WTC11 (cell line): ENCODE data around the gene FMOD. TPM values are rescaled to one million over a fixed set of nuclear protein-coding genes. Genes with fewer than 3 reads are reported as not detected.

Experiments
- ATAC-seq: fragments of 200-7000 bp; cut with Tn5 transposase; 2 replicates; pipeline ENCODE4 v1.10.0; 2021; ENCODE audit warnings: mild to moderate bottlenecking, moderate library complexity
- CTCF ChIA-PET: fragments of 300-600 bp; sonication (Branson Sonifier 250); formaldehyde crosslinking; loops from one replicate; lab custom pipeline; 2021; ENCODE audit warnings: antibody characterized with exemption; lab: Charles Lee
- POLR2A ChIA-PET: fragments of 350-600 bp; sonication (Branson Sonifier 250); formaldehyde crosslinking; loops from one replicate; lab custom pipeline; 2021; ENCODE audit warnings: antibody characterized with exemption; lab: Charles Lee
- DNase-seq: peaks from one replicate; pipeline ENCODE4 v3.0.0; 2021; ENCODE audit warnings: low spot score
- H3K27ac Mint-ChIP-seq: 2 replicates; pipeline ENCODE4 v1.8.0; 2021; ENCODE audit warnings: mixed read lengths
- H3K27me3 Mint-ChIP-seq: 2 replicates; pipeline ENCODE4 v1.8.0; 2021; ENCODE audit warnings: low read depth, mild to moderate bottlenecking, moderate library complexity, mixed read lengths
- H3K36me3 Mint-ChIP-seq: 2 replicates; pipeline ENCODE4 v1.8.0; 2021; ENCODE audit warnings: mixed read lengths
- H3K4me1 Mint-ChIP-seq: 2 replicates; pipeline ENCODE4 v1.8.0; 2022; ENCODE audit warnings: mixed read lengths
- H3K4me3 Mint-ChIP-seq: 2 replicates; pipeline ENCODE4 v1.8.0; 2021; ENCODE audit warnings: mild to moderate bottlenecking, moderate library complexity, mixed read lengths
- H3K9me3 Mint-ChIP-seq: 2 replicates; pipeline ENCODE4 v1.8.0; 2021; ENCODE audit warnings: mixed read lengths
- EMX1 ChIP-seq: fragments of 250-450 bp; sonication (Bioruptor Pico); IDR thresholded peaks from 2 replicates; pipeline ENCODE4 v1.8.0; 2021; ENCODE audit warnings: mild to moderate bottlenecking
- JAZF1 ChIP-seq: fragments of 250-450 bp; sonication (Bioruptor Pico); IDR thresholded peaks from 2 replicates; pipeline ENCODE4 v1.9.0; 2021; ENCODE audit warnings: moderate library complexity, mild to moderate bottlenecking, inconsistent platforms
- MXD4 ChIP-seq: fragments of 250-450 bp; sonication (Bioruptor Pico); IDR thresholded peaks from 2 replicates; pipeline ENCODE4 v1.8.0; 2021; ENCODE audit warnings: mild to moderate bottlenecking, moderate library complexity, borderline replicate concordance
- NFYB ChIP-seq: sonication (generic); formaldehyde crosslinking; conservative IDR thresholded peaks from 2 replicates; pipeline ENCODE4 v1.8.0; 2022; ENCODE audit warnings: low read depth, missing genetic modification reagents
- NR2C2 ChIP-seq: sonication (generic); formaldehyde crosslinking; IDR thresholded peaks from 2 replicates; pipeline ENCODE4 v1.8.0; 2022; ENCODE audit warnings: mild to moderate bottlenecking, missing genetic modification reagents
- NR3C1 ChIP-seq: sonication (generic); formaldehyde crosslinking; conservative IDR thresholded peaks from 2 replicates; pipeline ENCODE4 v1.8.1; 2023; ENCODE audit warnings: low read depth, mild to moderate bottlenecking, missing genetic modification reagents
- SMAD3 ChIP-seq: sonication (generic); formaldehyde crosslinking; IDR thresholded peaks from 2 replicates; pipeline ENCODE4 v1.8.0; 2022; ENCODE audit warnings: missing genetic modification reagents, mild to moderate bottlenecking, borderline replicate concordance
- SMAD4 ChIP-seq: sonication (generic); formaldehyde crosslinking; IDR thresholded peaks from 2 replicates; pipeline ENCODE4 v1.8.0; 2022; ENCODE audit warnings: mild to moderate bottlenecking, missing genetic modification reagents
- TCF7 ChIP-seq: sonication (generic); formaldehyde crosslinking; IDR thresholded peaks from 2 replicates; pipeline ENCODE4 v1.8.0; 2022; ENCODE audit warnings: mild to moderate bottlenecking, low read depth, missing genetic modification reagents, moderate library complexity
- TEAD1 ChIP-seq: sonication (generic); formaldehyde crosslinking; IDR thresholded peaks from 2 replicates; pipeline ENCODE4 v1.8.0; 2022; ENCODE audit warnings: mild to moderate bottlenecking, missing genetic modification reagents
- ZNF138 ChIP-seq: sonication (generic); formaldehyde crosslinking; conservative IDR thresholded peaks from 2 replicates; pipeline ENCODE4 v1.8.1; 2022; ENCODE audit warnings: mild to moderate bottlenecking, moderate library complexity, missing genetic modification reagents
- ZNF232 ChIP-seq: sonication (generic); formaldehyde crosslinking; IDR thresholded peaks from 2 replicates; pipeline ENCODE4 v1.8.0; 2022; ENCODE audit warnings: mild to moderate bottlenecking, missing genetic modification reagents
- total RNA-seq: library from RNA; stranded (reverse); gene quantifications from 3 replicates; pipeline ENCODE4 v1.2.3, GENCODE V29; 2021
- TF ChIP-seq, protein P1 (sequence below): sonication (generic); formaldehyde crosslinking; IDR thresholded peaks from 2 replicates; pipeline ENCODE4 v1.8.0; 2022; ENCODE audit warnings: mild to moderate bottlenecking, missing genetic modification reagents
- TF ChIP-seq, protein P2 (sequence below): fragments of 250-450 bp; sonication (Bioruptor Pico); IDR thresholded peaks from 2 replicates; pipeline ENCODE4 v1.9.0; 2021; ENCODE audit warnings: moderate library complexity, mild to moderate bottlenecking, inconsistent platforms, borderline replicate concordance
- TF ChIP-seq, protein P3 (sequence below): sonication (generic); formaldehyde crosslinking; IDR thresholded peaks from 2 replicates; pipeline ENCODE4 v1.8.1; 2022; ENCODE audit warnings: mild to moderate bottlenecking, moderate library complexity, missing genetic modification reagents
- TF ChIP-seq, protein P4 (sequence below): sonication (generic); formaldehyde crosslinking; IDR thresholded peaks from 2 replicates; pipeline ENCODE4 v1.8.1; 2023; ENCODE audit warnings: mild to moderate bottlenecking, missing genetic modification reagents, moderate library complexity
- TF ChIP-seq, protein P5 (sequence below): sonication (generic); formaldehyde crosslinking; IDR thresholded peaks from 2 replicates; pipeline ENCODE4 v1.8.0; 2023; ENCODE audit warnings: mild to moderate bottlenecking, missing genetic modification reagents
- TF ChIP-seq, protein P6 (sequence below): fragments of 250-450 bp; sonication (Bioruptor Pico); IDR thresholded peaks from 2 replicates; pipeline ENCODE4 v1.9.0; 2021; ENCODE audit warnings: mild to moderate bottlenecking, borderline replicate concordance

FMOD gene
- total RNA-seq, 1 experiment from 2014 or later: 0.79 TPM

DNA sequence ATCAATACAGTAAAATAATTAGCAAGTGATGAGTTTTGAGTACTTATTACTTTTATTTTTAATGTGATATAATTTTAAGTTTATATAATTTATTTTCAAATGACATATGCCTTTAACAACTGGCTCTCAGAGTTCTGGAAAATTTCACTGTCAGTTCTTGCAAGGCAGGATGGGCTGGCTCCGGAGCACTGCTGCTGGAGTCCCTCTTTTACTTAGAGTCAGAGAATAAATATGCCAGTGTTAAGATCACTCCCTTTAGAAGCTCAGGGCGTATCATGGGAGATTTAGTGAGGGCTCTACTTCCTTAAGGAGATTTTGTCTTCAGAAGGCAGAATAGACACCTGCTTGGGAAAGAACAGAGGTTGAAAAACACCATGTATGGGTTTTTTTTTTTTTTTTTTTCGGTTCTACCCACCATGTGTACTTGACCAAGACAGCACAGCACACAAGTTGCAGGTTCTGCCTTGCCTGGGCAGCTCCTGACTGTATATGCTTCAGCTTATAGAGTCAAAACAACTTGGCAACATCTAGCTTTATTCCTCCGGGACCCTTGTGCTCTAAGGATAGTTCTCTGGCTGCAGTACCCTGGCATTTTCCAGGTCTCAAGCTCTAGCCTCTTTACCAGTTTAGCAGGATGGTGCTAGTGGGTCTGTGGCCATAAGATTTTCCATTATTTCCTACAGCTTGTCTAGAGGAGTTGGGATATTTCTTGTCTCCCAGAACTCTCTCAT lies 29.7 kb upstream of the FMOD start (continued):
- TF ChIP-seq, protein P1, sequence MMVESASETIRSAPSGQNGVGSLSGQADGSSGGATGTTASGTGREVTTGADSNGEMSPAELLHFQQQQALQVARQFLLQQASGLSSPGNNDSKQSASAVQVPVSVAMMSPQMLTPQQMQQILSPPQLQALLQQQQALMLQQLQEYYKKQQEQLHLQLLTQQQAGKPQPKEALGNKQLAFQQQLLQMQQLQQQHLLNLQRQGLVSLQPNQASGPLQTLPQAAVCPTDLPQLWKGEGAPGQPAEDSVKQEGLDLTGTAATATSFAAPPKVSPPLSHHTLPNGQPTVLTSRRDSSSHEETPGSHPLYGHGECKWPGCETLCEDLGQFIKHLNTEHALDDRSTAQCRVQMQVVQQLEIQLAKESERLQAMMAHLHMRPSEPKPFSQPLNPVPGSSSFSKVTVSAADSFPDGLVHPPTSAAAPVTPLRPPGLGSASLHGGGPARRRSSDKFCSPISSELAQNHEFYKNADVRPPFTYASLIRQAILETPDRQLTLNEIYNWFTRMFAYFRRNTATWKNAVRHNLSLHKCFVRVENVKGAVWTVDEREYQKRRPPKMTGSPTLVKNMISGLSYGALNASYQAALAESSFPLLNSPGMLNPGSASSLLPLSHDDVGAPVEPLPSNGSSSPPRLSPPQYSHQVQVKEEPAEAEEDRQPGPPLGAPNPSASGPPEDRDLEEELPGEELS (CRISPR knock-in tag): no peak
- TF ChIP-seq, protein P2, sequence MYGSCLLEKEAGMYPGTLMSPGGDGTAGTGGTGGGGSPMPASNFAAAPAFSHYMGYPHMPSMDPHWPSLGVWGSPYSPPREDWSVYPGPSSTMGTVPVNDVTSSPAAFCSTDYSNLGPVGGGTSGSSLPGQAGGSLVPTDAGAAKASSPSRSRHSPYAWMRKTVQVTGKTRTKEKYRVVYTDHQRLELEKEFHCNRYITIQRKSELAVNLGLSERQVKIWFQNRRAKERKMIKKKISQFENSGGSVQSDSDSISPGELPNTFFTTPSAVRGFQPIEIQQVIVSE: no peak
- TF ChIP-seq, protein P3, sequence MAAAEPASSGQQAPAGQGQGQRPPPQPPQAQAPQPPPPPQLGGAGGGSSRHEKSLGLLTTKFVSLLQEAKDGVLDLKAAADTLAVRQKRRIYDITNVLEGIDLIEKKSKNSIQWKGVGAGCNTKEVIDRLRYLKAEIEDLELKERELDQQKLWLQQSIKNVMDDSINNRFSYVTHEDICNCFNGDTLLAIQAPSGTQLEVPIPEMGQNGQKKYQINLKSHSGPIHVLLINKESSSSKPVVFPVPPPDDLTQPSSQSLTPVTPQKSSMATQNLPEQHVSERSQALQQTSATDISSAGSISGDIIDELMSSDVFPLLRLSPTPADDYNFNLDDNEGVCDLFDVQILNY (CRISPR knock-in tag): no peak
- TF ChIP-seq, protein P4, sequence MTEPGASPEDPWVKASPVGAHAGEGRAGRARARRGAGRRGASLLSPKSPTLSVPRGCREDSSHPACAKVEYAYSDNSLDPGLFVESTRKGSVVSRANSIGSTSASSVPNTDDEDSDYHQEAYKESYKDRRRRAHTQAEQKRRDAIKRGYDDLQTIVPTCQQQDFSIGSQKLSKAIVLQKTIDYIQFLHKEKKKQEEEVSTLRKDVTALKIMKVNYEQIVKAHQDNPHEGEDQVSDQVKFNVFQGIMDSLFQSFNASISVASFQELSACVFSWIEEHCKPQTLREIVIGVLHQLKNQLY (CRISPR knock-in tag): no peak
- TF ChIP-seq MXD4 (CRISPR knock-in tag) (no peak), NR3C1 (CRISPR knock-in tag) (no peak)

DNA sequence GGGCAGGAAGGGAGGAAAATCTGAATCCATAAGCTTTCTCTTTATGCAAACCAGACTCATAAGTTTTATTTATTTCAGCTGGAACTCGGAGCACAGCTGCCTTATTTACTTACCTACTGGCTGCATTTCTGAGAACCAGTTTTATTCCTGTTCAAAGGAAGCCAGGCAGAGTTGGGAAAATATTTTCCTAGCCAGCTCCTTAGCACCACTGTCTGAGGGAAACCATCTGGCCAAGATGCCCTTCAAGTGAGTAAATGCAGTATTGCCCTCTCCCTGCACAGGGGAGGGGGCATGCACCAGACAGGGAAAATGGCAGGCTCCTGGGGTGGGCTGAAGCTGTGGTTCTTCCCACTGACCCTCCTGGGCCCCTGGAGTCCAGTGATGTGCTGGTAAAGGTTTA lies 28.9 kb upstream of the FMOD start:
- ATAC-seq: no peak
- H3K27ac Mint-ChIP-seq: no peak overlapping the region
- no peak for TF ChIP-seq NFYB (CRISPR knock-in tag)
- no peak for TF ChIP-seq TEAD1 (CRISPR knock-in tag)
- TF ChIP-seq ZNF232 (CRISPR knock-in tag): no peak
- TF ChIP-seq, protein P5, sequence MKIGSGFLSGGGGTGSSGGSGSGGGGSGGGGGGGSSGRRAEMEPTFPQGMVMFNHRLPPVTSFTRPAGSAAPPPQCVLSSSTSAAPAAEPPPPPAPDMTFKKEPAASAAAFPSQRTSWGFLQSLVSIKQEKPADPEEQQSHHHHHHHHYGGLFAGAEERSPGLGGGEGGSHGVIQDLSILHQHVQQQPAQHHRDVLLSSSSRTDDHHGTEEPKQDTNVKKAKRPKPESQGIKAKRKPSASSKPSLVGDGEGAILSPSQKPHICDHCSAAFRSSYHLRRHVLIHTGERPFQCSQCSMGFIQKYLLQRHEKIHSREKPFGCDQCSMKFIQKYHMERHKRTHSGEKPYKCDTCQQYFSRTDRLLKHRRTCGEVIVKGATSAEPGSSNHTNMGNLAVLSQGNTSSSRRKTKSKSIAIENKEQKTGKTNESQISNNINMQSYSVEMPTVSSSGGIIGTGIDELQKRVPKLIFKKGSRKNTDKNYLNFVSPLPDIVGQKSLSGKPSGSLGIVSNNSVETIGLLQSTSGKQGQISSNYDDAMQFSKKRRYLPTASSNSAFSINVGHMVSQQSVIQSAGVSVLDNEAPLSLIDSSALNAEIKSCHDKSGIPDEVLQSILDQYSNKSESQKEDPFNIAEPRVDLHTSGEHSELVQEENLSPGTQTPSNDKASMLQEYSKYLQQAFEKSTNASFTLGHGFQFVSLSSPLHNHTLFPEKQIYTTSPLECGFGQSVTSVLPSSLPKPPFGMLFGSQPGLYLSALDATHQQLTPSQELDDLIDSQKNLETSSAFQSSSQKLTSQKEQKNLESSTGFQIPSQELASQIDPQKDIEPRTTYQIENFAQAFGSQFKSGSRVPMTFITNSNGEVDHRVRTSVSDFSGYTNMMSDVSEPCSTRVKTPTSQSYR (CRISPR knock-in tag): no peak
- no peak for TF ChIP-seq EMX1 (CRISPR knock-in tag)
- TF ChIP-seq SMAD4: no peak
- TF ChIP-seq, all 79 proteins: peak for 0
- Mint-ChIP-seq H3K27me3 (peaks cover 4% of the 10 kb centered on the region), H3K9me3 (peaks cover 8% of the 10 kb centered on the region; the same call in 1 of the 2 replicates), H3K4me1 (no peaks in the 10 kb centered on the region), H3K36me3 (no peaks in the 10 kb centered on the region), H3K4me3 (no peak overlapping the region)
- ChIA-PET POLR2A (no interaction called here), CTCF (interaction anchor here (1.0 to 1.4 kb wide), 5 partner anchors 21 to 164 kb away, joined by 3 to 5 read pairs (median 3); no protein-coding TSS in a partner anchor)
- no peak for DNase-seq

DNA sequence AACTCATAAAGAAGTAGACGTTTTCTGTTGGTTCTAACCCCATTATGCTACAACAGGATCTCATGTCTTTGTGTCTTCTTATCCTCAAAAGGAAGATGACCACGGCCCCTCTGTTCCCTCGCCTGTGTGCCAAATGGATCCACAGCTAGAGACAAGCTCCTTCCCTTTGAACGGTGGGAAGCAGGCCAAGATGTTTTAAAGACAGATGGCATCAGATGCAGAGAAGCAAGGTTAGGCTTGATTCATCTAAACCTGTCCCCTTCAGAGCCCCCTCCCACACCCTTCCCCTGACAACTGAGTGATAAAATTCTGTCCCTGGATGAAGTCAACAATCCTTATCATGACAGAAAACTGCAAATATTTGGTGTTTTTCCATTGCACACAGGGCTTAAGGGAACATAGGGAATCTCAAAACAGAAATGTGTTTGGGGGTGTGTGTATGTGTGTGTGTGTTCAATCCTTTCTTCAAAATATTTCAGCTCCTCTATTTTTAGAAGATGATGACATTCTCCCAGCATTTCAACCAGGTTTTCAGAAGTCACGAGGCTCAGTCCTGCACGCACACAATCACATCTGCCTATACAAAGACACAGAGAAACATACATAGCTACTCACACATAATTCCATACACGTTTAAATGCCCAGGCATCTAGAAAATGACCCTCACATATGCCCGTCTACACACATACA lies 27.8 kb upstream of the FMOD start:
- ChIA-PET CTCF (interaction anchor here (0.6 to 1.4 kb wide), 4 partner anchors 22 to 251 kb away, joined by 3 to 5 read pairs (median 4); no protein-coding TSS in a partner anchor), POLR2A (no interaction called here)
- TF ChIP-seq SMAD3 (CRISPR knock-in tag) (no peak), EMX1 (CRISPR knock-in tag) (no peak), SMAD4 (no peak), JAZF1 (CRISPR knock-in tag) (no peak), ZNF138 (CRISPR knock-in tag) (no peak), TCF7 (CRISPR knock-in tag) (no peak), NR2C2 (no peak)
- TF ChIP-seq, protein P3 (CRISPR knock-in tag): no peak
- TF ChIP-seq, protein P6, sequence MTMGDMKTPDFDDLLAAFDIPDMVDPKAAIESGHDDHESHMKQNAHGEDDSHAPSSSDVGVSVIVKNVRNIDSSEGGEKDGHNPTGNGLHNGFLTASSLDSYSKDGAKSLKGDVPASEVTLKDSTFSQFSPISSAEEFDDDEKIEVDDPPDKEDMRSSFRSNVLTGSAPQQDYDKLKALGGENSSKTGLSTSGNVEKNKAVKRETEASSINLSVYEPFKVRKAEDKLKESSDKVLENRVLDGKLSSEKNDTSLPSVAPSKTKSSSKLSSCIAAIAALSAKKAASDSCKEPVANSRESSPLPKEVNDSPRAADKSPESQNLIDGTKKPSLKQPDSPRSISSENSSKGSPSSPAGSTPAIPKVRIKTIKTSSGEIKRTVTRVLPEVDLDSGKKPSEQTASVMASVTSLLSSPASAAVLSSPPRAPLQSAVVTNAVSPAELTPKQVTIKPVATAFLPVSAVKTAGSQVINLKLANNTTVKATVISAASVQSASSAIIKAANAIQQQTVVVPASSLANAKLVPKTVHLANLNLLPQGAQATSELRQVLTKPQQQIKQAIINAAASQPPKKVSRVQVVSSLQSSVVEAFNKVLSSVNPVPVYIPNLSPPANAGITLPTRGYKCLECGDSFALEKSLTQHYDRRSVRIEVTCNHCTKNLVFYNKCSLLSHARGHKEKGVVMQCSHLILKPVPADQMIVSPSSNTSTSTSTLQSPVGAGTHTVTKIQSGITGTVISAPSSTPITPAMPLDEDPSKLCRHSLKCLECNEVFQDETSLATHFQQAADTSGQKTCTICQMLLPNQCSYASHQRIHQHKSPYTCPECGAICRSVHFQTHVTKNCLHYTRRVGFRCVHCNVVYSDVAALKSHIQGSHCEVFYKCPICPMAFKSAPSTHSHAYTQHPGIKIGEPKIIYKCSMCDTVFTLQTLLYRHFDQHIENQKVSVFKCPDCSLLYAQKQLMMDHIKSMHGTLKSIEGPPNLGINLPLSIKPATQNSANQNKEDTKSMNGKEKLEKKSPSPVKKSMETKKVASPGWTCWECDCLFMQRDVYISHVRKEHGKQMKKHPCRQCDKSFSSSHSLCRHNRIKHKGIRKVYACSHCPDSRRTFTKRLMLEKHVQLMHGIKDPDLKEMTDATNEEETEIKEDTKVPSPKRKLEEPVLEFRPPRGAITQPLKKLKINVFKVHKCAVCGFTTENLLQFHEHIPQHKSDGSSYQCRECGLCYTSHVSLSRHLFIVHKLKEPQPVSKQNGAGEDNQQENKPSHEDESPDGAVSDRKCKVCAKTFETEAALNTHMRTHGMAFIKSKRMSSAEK: no peak

More for the DNA sequence above, 27.8 kb upstream of the FMOD start:
- DNase-seq (no peak), ATAC-seq (no peak)
- Mint-ChIP-seq H3K9me3 (peaks cover 8% of the 10 kb centered on the region; the same call in 1 of the 2 replicates), H3K4me1 (no peaks in the 10 kb centered on the region), H3K4me3 (no peak overlapping the region), H3K27ac (no peak overlapping the region), H3K27me3 (peaks cover 4% of the 10 kb centered on the region), H3K36me3 (no peaks in the 10 kb centered on the region)
